GM18502 (cell line): Measurements from ENCODE around the gene FADS2.

ENCODE experiments used
- ATAC-seq: cut with Tn5 transposase; IDR thresholded peaks from one replicate; pipeline ENCODE4 v1.9.1; 2021; ENCODE audit warnings: mild to moderate bottlenecking; ENCODE audit not compliant: unreplicated experiment, poor library complexity

Gene FADS2

GRCh38 chr11:61827571-61828378 lies at the start of gene FADS2:
Gene FADS2 (plus strand): TSS chr11:61828300. CDS start chr11:61828391, 91 bp downstream.
- ATAC-seq = peak; percentile 69

GRCh38 chr11:61778357-61778886 lies 49.7 kb upstream of the FADS2 start:
- ATAC-seq = no peak

GRCh38 chr11:61778920-61779650 lies 49.0 kb upstream of the FADS2 start:
- ATAC-seq = no peak

- no peak for ATAC-seq
These were observed 48.2 kb upstream of the FADS2 start for GRCh38 chr11:61779666-61780525.

GRCh38 chr11:61780581-61781162 lies 47.4 kb upstream of the FADS2 start:
- no peak for ATAC-seq

- no peak for ATAC-seq
These were observed 46.5 kb upstream of the FADS2 start for GRCh38 chr11:61781585-61781984.

GRCh38 chr11:61782299-61782698 lies 45.8 kb upstream of the FADS2 start:
- ATAC-seq = no peak

- ATAC-seq = no peak
These were observed 45.3 kb upstream of the FADS2 start for GRCh38 chr11:61782841-61783240.

- ATAC-seq = no peak
These were observed 44.2 kb upstream of the FADS2 start for GRCh38 chr11:61783717-61784505.

GRCh38 chr11:61784506-61784805 lies 43.6 kb upstream of the FADS2 start:
- no peak for ATAC-seq

GRCh38 chr11:61785837-61786402 lies 42.2 kb upstream of the FADS2 start:
- ATAC-seq = no peak

GRCh38 chr11:61787928-61788491 lies 40.1 kb upstream of the FADS2 start:
- no peak for ATAC-seq

GRCh38 chr11:61791737-61792309 lies 36.3 kb upstream of the FADS2 start:
- ATAC-seq = peak; percentile 37

GRCh38 chr11:61792310-61793082 lies 35.6 kb upstream of the FADS2 start, which contains the start of the genes FEN1 and TMEM258:
Gene FEN1 (plus strand): TSS chr11:61792911. CDS start chr11:61795362, 2,451 bp downstream.
Gene TMEM258 (minus strand): TSS chr11:61792599. CDS start chr11:61792558, 41 bp downstream.
- ATAC-seq = peak; percentile 79

- peak; percentile 21 for ATAC-seq
These were observed 34.8 kb upstream of the FADS2 start for GRCh38 chr11:61793083-61793828.

GRCh38 chr11:61793829-61794204 lies 34.3 kb upstream of the FADS2 start:
- ATAC-seq = no peak

- ATAC-seq = no peak
These were observed 33.5 kb upstream of the FADS2 start for GRCh38 chr11:61794579-61794978.
